Activated CD4-positive, alpha-beta T cell treated with anti-CD3 and anti-CD28 coated beads, Interleukin-2, Interleukin-4, amounts not matched to agents 100 ng/mL and 50 ng/mL, durations not matched to agents 16 hours and 8 hours (primary cell): ENCODE measurements around the gene FOSL1.
"Not testable (repeated sequence)": the region's sequence is repeated elsewhere in the genome, so short reads cannot be mapped to it uniquely, and the experiment has no call there.

ENCODE experiments used
- DNase-seq: peaks from one replicate; pipeline ENCODE4 v3.0.0-alpha.2; 2020; ENCODE audit warnings: low spot score

The FOSL1 gene

GRCh38 chr11:65896034-65896999, 3.9 kb downstream of the FOSL1 start:
- DNase-seq: no peak

GRCh38 chr11:65895482-65895981, 4.7 kb downstream of the FOSL1 start:
- no peak for DNase-seq

GRCh38 chr11:65894034-65894591, 6.1 kb downstream of the FOSL1 start:
- peak; percentile 69 for DNase-seq

GRCh38 chr11:65892661-65893317, 7.4 kb downstream of the FOSL1 start:
- DNase-seq: no peak

- DNase-seq: not testable (repeated sequence)
Measured at GRCh38 chr11:65892137-65892540, 8.0 kb downstream of the FOSL1 start.

- no peak for DNase-seq
Measured at GRCh38 chr11:65891219-65892136, 8.7 kb downstream of the FOSL1 start.

- DNase-seq: peak; percentile 99
Measured at GRCh38 chr11:65890324-65891218, 9.6 kb downstream of the FOSL1 start, which contains the start of gene CCDC85B. Gene CCDC85B, plus strand, starts transcription at chr11:65890673. Its CDS starts 111 bp downstream, at chr11:65890784.

- DNase-seq: peak; percentile 98
Measured at GRCh38 chr11:65888163-65888814, 11.9 kb downstream of the FOSL1 start, which contains the start of gene FIBP. Gene FIBP, minus strand, starts transcription at chr11:65888471. Its CDS starts 53 bp downstream, at chr11:65888418.

- DNase-seq: no peak
Measured at GRCh38 chr11:65887723-65888162, 12.4 kb downstream of the FOSL1 start.

GRCh38 chr11:65886826-65887722, 13.1 kb downstream of the FOSL1 start:
- DNase-seq: no peak

GRCh38 chr11:65885808-65886536, 14.2 kb downstream of the FOSL1 start:
- no peak for DNase-seq

GRCh38 chr11:65885231-65885630, 15.0 kb downstream of the FOSL1 start:
- no peak for DNase-seq

- peak; percentile 86 for DNase-seq
Measured at GRCh38 chr11:65884716-65885092, 15.5 kb downstream of the FOSL1 start.

- no peak for DNase-seq
Measured at GRCh38 chr11:65883786-65884715, 16.1 kb downstream of the FOSL1 start.

- no peak for DNase-seq
Measured at GRCh38 chr11:65883058-65883761, 17.0 kb downstream of the FOSL1 start.
